Astrocyte of the cerebellum (primary cell): ENCODE data around the gene CMAS.

Experiments used
- DNase-seq: peaks from one replicate; pipeline ENCODE4 v3.0.0-alpha.2; 2011; ENCODE audit warnings: low read depth
- H3K4me3 ChIP-seq: 2 replicates; pipeline ENCODE4 v1.5.1; 2011; ENCODE audit warnings: mild to moderate bottlenecking, low read depth, low read length, moderate library complexity
- in situ Hi-C: cut with HindIII; loops from 2 replicates; pipeline ENCODE4 v1.10.0; 2017; ENCODE audit warnings: low sequenced_read_pairs
- TF ChIP-seq, protein P1 (sequence below): IDR thresholded peaks from 2 replicates; pipeline ENCODE4 v1.5.1; 2012; ENCODE audit warnings: low read length, low read depth, moderate library complexity, mild to moderate bottlenecking; ENCODE audit errors: missing control alignments

The CMAS gene

DNA sequence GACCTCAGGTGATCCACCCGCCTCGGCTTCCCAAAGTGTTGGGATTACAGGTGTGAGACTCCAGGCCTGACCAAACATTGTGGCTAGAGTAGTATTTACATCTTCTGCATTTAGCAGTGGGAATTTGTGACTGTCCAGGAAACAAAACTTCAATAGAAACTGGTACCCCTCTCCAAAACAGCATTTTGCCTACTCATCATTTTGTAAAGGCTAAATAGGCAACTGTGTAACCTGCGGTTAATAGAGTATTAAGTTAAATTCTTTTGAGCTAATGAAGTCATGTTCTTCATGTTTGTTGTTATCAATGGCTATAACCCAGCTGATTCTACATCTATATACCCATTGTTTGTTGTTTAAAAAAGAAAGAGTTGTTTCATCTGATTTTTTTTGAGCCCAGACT is 8.1 kb downstream of the CMAS start:
- DNase-seq = no peak
- H3K4me3 ChIP-seq = no peak overlapping the region
- in situ Hi-C loops = no loop called here
- TF ChIP-seq, protein P1, sequence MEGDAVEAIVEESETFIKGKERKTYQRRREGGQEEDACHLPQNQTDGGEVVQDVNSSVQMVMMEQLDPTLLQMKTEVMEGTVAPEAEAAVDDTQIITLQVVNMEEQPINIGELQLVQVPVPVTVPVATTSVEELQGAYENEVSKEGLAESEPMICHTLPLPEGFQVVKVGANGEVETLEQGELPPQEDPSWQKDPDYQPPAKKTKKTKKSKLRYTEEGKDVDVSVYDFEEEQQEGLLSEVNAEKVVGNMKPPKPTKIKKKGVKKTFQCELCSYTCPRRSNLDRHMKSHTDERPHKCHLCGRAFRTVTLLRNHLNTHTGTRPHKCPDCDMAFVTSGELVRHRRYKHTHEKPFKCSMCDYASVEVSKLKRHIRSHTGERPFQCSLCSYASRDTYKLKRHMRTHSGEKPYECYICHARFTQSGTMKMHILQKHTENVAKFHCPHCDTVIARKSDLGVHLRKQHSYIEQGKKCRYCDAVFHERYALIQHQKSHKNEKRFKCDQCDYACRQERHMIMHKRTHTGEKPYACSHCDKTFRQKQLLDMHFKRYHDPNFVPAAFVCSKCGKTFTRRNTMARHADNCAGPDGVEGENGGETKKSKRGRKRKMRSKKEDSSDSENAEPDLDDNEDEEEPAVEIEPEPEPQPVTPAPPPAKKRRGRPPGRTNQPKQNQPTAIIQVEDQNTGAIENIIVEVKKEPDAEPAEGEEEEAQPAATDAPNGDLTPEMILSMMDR = no peak

DNA sequence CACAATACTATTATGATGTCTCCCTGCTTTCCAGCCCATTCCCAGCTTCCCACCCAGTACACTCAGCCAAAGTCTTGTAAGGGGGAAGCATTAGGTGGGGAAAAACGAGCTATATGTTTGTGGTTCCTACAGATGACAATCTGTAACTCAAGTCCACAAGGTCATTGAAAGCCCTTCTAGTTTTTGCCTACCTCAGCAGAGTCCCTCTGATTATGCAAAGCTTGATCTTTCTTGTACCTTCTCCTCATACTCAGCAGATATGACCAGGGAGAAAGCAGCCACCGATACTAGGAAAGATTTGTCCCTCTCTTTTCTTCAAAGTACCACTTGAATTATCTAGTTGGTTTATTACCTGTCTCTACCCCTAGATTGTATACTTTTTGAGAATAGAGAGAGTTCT is 10.6 kb downstream of the CMAS start:
- no peak for DNase-seq
- TF ChIP-seq, protein P1 = no peak
- H3K4me3 ChIP-seq = no peak overlapping the region
- in situ Hi-C loops = no loop called here

DNA sequence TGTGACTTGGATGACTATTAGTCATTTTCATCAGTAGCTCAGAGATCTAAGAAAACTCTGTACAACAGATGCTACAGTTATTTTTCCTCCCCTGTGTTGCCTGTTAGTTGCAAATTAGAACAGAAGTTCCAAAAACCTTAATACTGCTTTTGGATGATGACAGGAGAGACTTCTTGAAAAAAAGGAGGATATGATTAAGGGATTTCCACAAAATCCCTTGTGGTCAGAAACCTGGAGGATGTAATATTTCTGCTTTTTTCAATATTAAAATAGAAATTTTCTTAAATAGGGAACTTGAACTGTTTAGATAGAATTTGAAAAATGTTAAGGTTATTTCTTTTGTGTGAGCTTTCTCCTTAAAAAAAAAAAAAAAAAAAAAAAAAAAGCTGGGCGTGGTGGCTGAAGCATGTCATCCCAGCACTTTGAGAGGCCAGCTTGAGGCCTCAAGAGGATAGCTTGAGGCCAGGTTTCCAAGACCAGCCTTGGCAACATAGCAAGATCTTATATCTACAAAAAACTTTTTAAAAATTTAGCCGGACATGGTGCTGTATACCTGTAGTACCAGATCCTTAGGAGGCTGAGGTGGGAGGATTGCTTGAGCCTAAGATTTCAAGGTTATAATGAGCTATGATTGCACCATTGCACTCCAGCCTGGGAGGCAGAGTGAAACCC is 14.1 kb downstream of the CMAS start:
- no peak for DNase-seq
- in situ Hi-C loops = no loop called here
- no peak overlapping the region for H3K4me3 ChIP-seq
- TF ChIP-seq, protein P1 = no peak

DNA sequence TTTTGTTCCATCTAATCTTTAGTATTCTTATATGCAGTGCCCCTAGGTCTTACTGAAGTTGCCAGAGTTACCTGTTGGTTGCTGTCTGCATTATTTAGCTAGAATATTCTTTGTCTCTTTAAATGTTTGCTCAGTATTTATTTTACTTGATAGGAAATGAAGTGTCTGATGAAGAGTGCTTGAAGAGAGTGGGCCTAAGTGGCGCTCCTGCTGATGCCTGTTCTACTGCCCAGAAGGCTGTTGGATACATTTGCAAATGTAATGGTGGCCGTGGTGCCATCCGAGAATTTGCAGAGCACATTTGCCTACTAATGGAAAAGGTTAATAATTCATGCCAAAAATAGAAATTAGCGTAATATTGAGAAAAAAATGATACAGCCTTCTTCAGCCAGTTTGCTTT is 18.9 kb downstream of the CMAS start:
- no peak for DNase-seq
- in situ Hi-C loops = no loop called here
- H3K4me3 ChIP-seq = no peak overlapping the region
- TF ChIP-seq, protein P1 = no peak

DNA sequence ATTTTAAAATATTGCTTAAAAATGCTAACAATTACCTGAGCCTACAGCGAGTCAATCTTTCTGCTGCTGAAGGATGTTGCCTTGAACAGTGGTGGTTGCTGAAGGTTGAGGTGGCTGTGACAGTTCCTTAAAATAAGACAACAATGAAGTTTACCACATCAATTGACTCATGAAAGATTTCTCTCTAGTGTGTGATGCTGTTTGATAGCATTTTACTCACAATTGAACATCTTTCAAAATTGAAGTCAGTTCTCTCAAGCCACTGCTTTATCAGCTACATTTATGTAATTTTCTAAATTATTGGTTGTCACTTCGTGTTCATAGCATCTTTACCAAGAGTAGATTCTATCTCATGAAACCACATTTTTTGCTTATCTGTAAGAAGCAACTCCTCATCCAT is 20.3 kb downstream of the CMAS start:
- in situ Hi-C loops = no loop called here

DNA sequence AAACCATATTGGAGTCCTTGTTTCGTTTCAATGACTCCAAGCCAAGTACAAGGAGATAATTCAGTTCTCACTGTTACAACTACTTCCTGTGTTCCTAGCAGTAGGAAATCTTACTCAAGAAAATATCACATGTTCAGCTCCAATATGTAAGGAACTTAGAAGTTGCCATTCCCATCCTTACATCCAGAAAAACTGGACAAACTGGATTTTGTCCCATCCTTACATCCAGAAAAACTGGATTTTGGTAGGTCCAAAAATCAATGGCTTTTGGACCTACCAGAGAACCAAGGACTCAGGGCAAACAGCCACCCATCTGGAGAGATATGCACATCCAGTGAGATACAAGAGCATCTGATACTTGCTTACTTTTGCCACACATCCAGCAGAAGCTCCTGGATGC is 23.8 kb downstream of the CMAS start:
- no peak overlapping the region for H3K4me3 ChIP-seq
- TF ChIP-seq, protein P1 = no peak
- no peak for DNase-seq
- in situ Hi-C loops = no loop called here

More for the DNA sequence above, 20.3 kb downstream of the CMAS start:
- no peak overlapping the region for H3K4me3 ChIP-seq
- TF ChIP-seq, protein P1 = no peak
- DNase-seq = no peak
